ENCODE results near the gene MAL.

Gene MAL

DNA sequence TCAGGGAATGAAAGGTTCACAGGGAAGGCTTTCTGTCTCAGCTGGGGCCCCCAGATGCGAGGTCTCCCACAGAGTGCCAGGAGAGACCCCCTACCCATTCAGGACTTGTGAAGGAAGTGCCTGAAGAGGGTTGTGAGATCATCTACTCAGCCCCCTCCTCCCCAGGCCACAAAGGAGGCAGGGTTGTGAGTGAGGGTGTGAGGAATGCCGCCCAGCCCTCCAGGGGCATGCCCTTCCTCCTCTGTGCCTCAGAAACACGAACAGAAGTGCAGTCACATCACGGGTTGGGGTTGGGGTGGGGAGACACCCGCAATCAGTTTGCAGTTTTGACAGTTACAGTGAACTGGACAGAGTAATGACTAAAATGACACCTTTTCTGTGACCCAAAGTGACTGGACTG is 5.0 kb downstream of the MAL start:
- Histone ChIP-seq H3K9ac (ENCODE audit: insufficient read length) (no peak overlapping the region), H3K36me3 (ENCODE audit: insufficient read depth, low read length) (no peaks in the 10 kb centered on the region), H3K4me3 (no peak overlapping the region), H3K9me3 (ENCODE audit: low read depth, low read length) (no peaks in the 10 kb centered on the region), H3K27ac (no peak overlapping the region)
- TF ChIP-seq EZH2 (IDR thresholded peaks at IDR 0.05) (no peak), POLR2AphosphoS5 (IDR thresholded peaks at IDR 0.05; ENCODE audit: borderline replicate concordance, low read depth, low read length) (no peak), FOXP2 (optimal IDR thresholded peaks at IDR 0.05; ENCODE audit: control extremely low read depth, extremely low read length, insufficient read depth) (no peak)
- DNase-seq (ENCODE audit: low read depth, low spot score) = no peak

DNA sequence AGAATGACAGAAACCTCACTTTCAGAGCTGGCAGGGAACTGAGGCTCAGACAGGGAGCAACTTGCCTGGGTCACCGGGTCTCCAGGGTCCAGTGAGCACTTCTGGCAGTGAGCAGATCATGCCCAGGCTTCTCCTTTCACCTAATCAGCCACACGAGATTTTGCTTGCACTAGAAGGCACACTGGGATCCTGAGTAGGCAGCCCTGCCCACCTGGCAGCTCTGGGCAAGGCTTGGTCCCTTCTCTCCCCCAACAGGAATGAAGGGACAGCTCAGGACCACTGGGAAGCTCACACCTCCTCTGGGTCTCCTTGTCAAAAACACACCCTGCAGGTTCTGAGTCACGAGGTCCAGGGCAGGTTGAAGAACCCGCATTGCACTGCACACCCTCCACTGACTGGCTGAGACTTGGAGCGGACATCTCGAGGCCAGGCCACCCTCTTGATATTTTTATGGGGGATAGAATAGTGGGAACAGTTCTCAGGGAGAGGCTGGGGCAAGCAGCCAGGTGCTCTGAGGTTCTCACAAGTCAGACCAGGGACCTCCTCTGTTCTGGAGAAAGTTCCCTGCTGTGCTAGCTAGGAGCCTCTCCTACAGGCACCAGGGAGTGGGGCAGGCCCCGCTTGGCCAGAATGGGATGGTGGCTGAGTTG is 5.7 kb downstream of the MAL start:
- Histone ChIP-seq H3K36me3 (ENCODE audit: insufficient read depth, low read length) (no peaks in the 10 kb centered on the region), H3K9me3 (ENCODE audit: low read depth, low read length) (no peaks in the 10 kb centered on the region), H3K9ac (ENCODE audit: insufficient read length) (no peak overlapping the region), H3K4me3 (no peak overlapping the region), H3K27ac (no peak overlapping the region)
- TF ChIP-seq EZH2 (IDR thresholded peaks at IDR 0.05) (no peak), POLR2AphosphoS5 (IDR thresholded peaks at IDR 0.05; ENCODE audit: borderline replicate concordance, low read depth, low read length) (no peak), FOXP2 (optimal IDR thresholded peaks at IDR 0.05; ENCODE audit: control extremely low read depth, extremely low read length, insufficient read depth) (no peak)
- no peak for DNase-seq (ENCODE audit: low read depth, low spot score)

DNA sequence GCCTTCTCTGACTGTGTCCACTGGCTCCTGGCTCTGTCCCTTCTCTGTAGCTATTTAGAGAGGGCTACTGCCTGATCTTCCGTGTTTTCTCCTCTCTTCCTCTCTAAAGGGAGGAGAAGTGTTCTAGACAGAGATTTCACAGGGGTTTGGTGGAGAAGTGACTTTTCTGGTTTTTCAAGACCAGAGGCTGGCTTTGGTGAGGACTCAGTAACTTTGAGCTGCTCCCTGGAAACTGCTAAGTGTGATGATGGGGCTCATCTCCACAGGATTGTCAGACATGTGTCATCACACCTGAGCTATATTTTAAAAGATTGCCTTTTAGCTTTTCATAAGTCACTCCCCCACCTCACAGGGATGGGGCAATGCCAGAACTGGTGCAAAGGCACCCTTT is 6.2 kb downstream of the MAL start:
- H3K9ac ChIP-seq (ENCODE audit: insufficient read length) = no peak overlapping the region
- TF ChIP-seq EZH2 (IDR thresholded peaks at IDR 0.05) = no peak
- no peak for TF ChIP-seq FOXP2 (optimal IDR thresholded peaks at IDR 0.05; ENCODE audit: control extremely low read depth, extremely low read length, insufficient read depth)
- TF ChIP-seq POLR2AphosphoS5 (IDR thresholded peaks at IDR 0.05; ENCODE audit: borderline replicate concordance, low read depth, low read length) = no peak
- H3K9me3 ChIP-seq (ENCODE audit: low read depth, low read length) = no peaks in the 10 kb centered on the region
- H3K36me3 ChIP-seq (ENCODE audit: insufficient read depth, low read length) = no peaks in the 10 kb centered on the region
- DNase-seq (ENCODE audit: low read depth, low spot score) = no peak
- H3K27ac ChIP-seq = no peak overlapping the region
- H3K4me3 ChIP-seq = no peak overlapping the region

DNA sequence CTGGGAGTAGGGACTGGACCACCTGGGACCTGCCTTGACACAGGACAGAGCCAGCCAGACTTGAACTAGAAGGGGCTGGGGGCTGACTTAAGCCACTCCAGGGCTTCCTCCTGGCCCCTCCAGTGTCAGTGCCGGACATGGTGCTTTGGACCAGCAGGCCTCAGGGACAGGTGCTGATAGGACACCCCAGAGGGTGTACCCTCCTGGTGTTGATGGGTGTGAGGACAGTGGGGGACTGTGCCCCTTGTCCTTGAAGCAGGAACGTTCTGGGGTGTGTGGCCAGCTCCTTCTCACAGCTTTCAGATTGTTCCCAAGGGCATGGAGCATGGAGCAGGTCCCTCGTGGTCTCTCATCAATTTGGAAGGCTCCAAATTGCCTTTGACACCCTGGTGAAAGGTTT is 6.8 kb downstream of the MAL start:
- TF ChIP-seq POLR2AphosphoS5 (IDR thresholded peaks at IDR 0.05; ENCODE audit: borderline replicate concordance, low read depth, low read length) = no peak
- TF ChIP-seq EZH2 (IDR thresholded peaks at IDR 0.05) = no peak
- no peak for TF ChIP-seq FOXP2 (optimal IDR thresholded peaks at IDR 0.05; ENCODE audit: control extremely low read depth, extremely low read length, insufficient read depth)
- no peak overlapping the region for H3K27ac ChIP-seq
- no peak for DNase-seq (ENCODE audit: low read depth, low spot score)
- no peaks in the 10 kb centered on the region for H3K9me3 ChIP-seq (ENCODE audit: low read depth, low read length)
- no peak overlapping the region for H3K9ac ChIP-seq (ENCODE audit: insufficient read length)
- H3K4me3 ChIP-seq = no peak overlapping the region
- H3K36me3 ChIP-seq (ENCODE audit: insufficient read depth, low read length) = no peaks in the 10 kb centered on the region

DNA sequence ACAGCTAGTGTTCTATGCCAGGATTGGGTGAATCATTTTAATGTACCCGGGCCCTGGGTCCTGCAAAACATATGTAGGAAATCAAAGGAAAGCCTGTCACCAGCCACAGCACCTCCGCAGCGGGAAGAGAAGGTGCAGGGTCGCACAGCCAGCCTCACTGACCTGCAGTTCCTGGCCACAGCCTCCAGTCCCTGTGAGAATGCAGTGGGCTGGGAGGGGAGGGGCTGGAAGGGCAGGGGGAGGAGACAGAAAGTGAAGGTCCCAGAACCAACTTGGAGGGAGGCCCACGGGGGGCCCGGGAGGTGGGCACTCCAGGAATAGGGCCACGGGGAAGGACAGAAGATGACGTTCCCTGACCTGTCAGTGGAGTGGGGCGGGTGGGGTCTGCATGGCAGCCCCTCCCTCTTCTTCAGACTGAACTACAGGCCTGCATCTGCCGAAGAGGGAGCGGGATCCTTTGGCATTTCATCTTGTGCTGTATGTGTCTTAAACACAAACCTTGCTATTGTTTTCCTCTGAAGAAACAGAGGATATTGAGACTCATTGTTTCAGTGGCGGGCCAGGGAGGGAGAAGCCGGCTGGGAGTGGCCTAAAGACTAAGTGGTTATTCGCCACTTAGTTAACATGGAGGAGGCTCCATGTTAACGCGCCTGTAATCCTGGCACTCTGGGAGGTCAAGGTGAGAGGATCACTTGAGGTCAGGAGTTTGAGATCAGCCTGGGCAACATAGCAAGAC is 7.5 kb downstream of the MAL start:
- H3K36me3 ChIP-seq (ENCODE audit: insufficient read depth, low read length) = no peaks in the 10 kb centered on the region
- H3K4me3 ChIP-seq = no peak overlapping the region
- H3K9me3 ChIP-seq (ENCODE audit: low read depth, low read length) = no peaks in the 10 kb centered on the region
- DNase-seq (ENCODE audit: low read depth, low spot score) = no peak
- H3K9ac ChIP-seq (ENCODE audit: insufficient read length) = no peak overlapping the region
- H3K27ac ChIP-seq = no peak overlapping the region
- TF ChIP-seq FOXP2 (optimal IDR thresholded peaks at IDR 0.05; ENCODE audit: control extremely low read depth, extremely low read length, insufficient read depth) = no peak
- no peak for TF ChIP-seq EZH2 (IDR thresholded peaks at IDR 0.05)
- TF ChIP-seq POLR2AphosphoS5 (IDR thresholded peaks at IDR 0.05; ENCODE audit: borderline replicate concordance, low read depth, low read length) = no peak

DNA sequence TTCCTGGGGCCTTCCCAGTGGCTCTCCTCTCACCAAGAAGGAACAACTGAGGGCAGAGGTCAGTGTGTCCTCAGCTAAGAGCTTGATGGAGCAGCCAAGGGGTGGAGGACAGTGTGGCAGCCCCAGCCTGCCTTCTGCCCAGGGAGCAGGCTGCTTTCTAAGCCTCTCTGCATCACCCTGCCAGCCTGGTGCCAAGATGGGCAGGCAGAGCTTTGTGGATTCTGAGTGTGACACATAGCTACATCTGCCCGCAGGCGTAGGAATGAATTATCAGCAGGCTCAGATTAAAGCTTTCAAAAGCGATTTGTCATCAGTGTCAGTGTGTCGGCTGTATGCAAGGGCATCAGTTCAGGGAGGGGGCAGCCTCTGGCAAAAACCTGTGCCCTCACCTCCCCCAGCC is 8.7 kb downstream of the MAL start:
- Histone ChIP-seq H3K9me3 (ENCODE audit: low read depth, low read length) (no peaks in the 10 kb centered on the region), H3K36me3 (ENCODE audit: insufficient read depth, low read length) (no peaks in the 10 kb centered on the region), H3K27ac (no peak overlapping the region), H3K4me3 (no peak overlapping the region), H3K9ac (ENCODE audit: insufficient read length) (no peak overlapping the region)
- TF ChIP-seq POLR2AphosphoS5 (IDR thresholded peaks at IDR 0.05; ENCODE audit: borderline replicate concordance, low read depth, low read length) (no peak), FOXP2 (optimal IDR thresholded peaks at IDR 0.05; ENCODE audit: control extremely low read depth, extremely low read length, insufficient read depth) (no peak), EZH2 (IDR thresholded peaks at IDR 0.05) (no peak)
- no peak for DNase-seq (ENCODE audit: low read depth, low spot score)

DNA sequence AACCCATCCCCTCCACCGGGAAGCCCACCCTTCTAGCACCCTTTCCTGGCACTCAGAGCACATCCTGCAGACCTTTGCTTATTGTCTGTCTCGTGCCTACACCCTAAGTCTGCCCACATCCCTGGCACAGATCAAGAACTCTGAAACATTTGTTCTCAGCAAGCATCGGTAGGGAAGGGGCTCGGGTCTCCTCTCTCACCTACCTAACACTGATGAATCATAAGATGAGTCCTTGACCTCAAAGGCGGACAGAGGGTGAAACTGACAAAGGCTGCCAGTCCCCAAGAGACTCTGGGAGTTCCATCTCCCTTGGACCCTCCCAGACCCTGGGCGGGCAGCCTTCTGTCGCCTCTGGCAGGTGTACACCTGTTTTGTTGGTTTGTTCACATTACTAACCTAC is 9.3 kb downstream of the MAL start:
- Histone ChIP-seq H3K4me3 (no peak overlapping the region), H3K36me3 (ENCODE audit: insufficient read depth, low read length) (no peaks in the 10 kb centered on the region), H3K9ac (ENCODE audit: insufficient read length) (no peak overlapping the region), H3K9me3 (ENCODE audit: low read depth, low read length) (no peaks in the 10 kb centered on the region), H3K27ac (no peak overlapping the region)
- DNase-seq (ENCODE audit: low read depth, low spot score) = no peak
- TF ChIP-seq POLR2AphosphoS5 (IDR thresholded peaks at IDR 0.05; ENCODE audit: borderline replicate concordance, low read depth, low read length) (no peak), FOXP2 (optimal IDR thresholded peaks at IDR 0.05; ENCODE audit: control extremely low read depth, extremely low read length, insufficient read depth) (no peak), EZH2 (IDR thresholded peaks at IDR 0.05) (no peak)

DNA sequence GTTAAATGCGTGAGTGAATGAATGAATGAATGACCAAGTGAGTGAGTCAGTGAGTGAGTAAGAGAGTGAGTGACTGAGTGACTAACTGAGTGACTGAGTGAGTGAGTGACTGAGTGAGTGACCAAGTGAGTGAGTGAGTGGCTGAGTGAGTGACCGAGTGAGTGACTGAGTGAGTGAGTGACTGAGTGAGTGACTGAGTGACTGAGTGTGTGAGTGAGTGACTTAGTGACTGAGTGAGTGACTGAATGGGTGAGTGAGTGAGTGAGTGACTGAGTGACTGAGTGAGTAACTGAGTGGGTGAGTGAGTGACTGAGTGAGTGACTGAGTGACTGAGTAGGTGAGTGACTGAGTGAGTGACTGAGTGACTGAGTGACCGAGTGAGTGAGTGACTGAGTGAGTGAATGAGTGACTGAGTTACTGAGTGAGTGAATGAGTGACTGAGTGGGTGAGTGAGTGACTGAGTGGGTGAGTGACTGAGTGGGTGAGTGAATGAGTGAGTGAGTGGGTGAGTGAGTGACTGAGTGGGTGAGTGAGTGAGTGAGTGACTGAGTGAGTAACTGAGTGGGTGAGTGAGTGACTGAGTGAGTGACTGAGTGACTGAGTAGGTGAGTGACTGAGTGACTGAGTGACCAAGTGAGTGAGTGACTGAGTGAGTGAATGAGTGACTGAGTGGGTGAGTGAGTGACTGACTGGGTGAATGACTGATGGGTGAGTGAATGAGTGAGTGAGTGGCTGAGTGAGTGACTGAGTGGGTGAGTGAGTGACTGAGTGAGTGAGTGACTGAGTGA is 11.3 kb downstream of the MAL start:
- H3K9ac ChIP-seq (ENCODE audit: insufficient read length) = no peak overlapping the region
- no peaks in the 10 kb centered on the region for H3K9me3 ChIP-seq (ENCODE audit: low read depth, low read length)
- TF ChIP-seq EZH2 (IDR thresholded peaks at IDR 0.05) (no peak), FOXP2 (optimal IDR thresholded peaks at IDR 0.05; ENCODE audit: control extremely low read depth, extremely low read length, insufficient read depth) (no peak), POLR2AphosphoS5 (IDR thresholded peaks at IDR 0.05; ENCODE audit: borderline replicate concordance, low read depth, low read length) (no peak)
- H3K27ac ChIP-seq = no peak overlapping the region
- H3K4me3 ChIP-seq = no peak overlapping the region
- H3K36me3 ChIP-seq (ENCODE audit: insufficient read depth, low read length) = no peaks in the 10 kb centered on the region
- DNase-seq (ENCODE audit: low read depth, low spot score) = no peak
